Gastrocnemius medialis (tissue), 4 donors: ENCODE data around the gene CDK3. TPM values are rescaled to one million over a fixed set of nuclear protein-coding genes. Genes with fewer than 3 reads are reported as not detected.

ENCODE experiments used
- ATAC-seq, 2 donors: fragments of 150-250 bp; one replicate each; pipeline ENCODE4 v1.9.1; 2016
- DNase-seq, 2 donors: peaks; one replicate each; pipeline ENCODE4 v3.0.0-alpha.2; 2019
- H3K27ac ChIP-seq, 4 donors: fragments of 200-600 bp; sonication (generic); 1 replicate in 1 of 4; 2 replicates in 3 of 4; pipeline ENCODE4 v1.5.1; 2016 to 2018; ENCODE audit warnings: mild to moderate bottlenecking in 2 of 4, moderate library complexity in 1 of 4
- H3K27me3 ChIP-seq, 3 donors: fragments of 200-600 bp; sonication (generic) in 2 of 3; 1 replicate in 1 of 3; 2 replicates in 2 of 3; pipeline versions ENCODE4 v1.5.1 to v1.6.0; 2016 to 2019; ENCODE audit warnings: mild to moderate bottlenecking in 1 of 3, moderate library complexity in 1 of 3
- H3K36me3 ChIP-seq, 2 donors: fragments of 200-600 bp; sonication (generic) in 1 of 2; one replicate each; pipeline ENCODE4 v1.5.1; 2017 to 2018
- H3K4me1 ChIP-seq, 2 donors: fragments of 200-600 bp; sonication (generic) in 1 of 2; one replicate each; pipeline ENCODE4 v1.5.1; 2016 to 2017; ENCODE audit warnings: mild to moderate bottlenecking in 2 of 2
- H3K4me3 ChIP-seq, 4 donors: fragments of 200-600 bp; sonication (generic) in 3 of 4; 1 replicate in 1 of 4; 2 replicates in 3 of 4; pipeline ENCODE4 v1.5.1; 2016 to 2019; ENCODE audit warnings: mild to moderate bottlenecking in 2 of 4
- H3K9me3 ChIP-seq, 3 donors: fragments of 200-600 bp; sonication (generic) in 2 of 3; 1 replicate in 1 of 3; 2 replicates in 2 of 3; pipeline ENCODE4 v1.5.1; 2016 to 2019
- POLR2A ChIP-seq, 2 donors: fragments of 450-650 bp; IDR thresholded peaks; one replicate each; pipeline ENCODE4 v1.6.1; 2017; ENCODE audit warnings: antibody characterized with exemption in 2 of 2, mild to moderate bottlenecking in 2 of 2, moderate library complexity in 2 of 2
- in situ Hi-C, 4 donors: fragments of 200-750 bp; cut with MboI; loops; one replicate each; pipeline versions ENCODE4 v1.15.0 to v1.8.0; 2017; ENCODE audit warnings: low sequenced_read_pairs in 4 of 4
- intact Hi-C: fragments of 100-400 bp; cut with DNase I; formaldehyde crosslinking; loops from one replicate; pipeline ENCODE4 v1.15.1; 2023; ENCODE audit warnings: low total_unique reads
- total RNA-seq, 4 donors: library from RNA; depleted of rRNA; stranded (reverse); fragments of >200 nt; gene quantifications; one replicate each; pipeline versions ENCODE4 v1.1.0 to v1.2.3, GENCODE V29; 2016
- TF ChIP-seq, protein P1 (sequence below), 5 experiments: fragments of 450-650 bp in 3 of 5; fragments of 200-600 bp in 2 of 5; sonication (generic) in 2 of 5; IDR thresholded peaks in 4 of 5; conservative IDR thresholded peaks in 1 of 5; 1 replicate in 4 of 5; 2 replicates in 1 of 5; pipeline ENCODE4 v1.5.1; 2016 to 2019; ENCODE audit warnings: antibody characterized with exemption in 5 of 5, mild to moderate bottlenecking in 3 of 5, moderate library complexity in 3 of 5

The CDK3 gene
- total RNA-seq, 4 donors from 2014 or later: 0.33 to 1.8 (median 1.1) TPM

DNA sequence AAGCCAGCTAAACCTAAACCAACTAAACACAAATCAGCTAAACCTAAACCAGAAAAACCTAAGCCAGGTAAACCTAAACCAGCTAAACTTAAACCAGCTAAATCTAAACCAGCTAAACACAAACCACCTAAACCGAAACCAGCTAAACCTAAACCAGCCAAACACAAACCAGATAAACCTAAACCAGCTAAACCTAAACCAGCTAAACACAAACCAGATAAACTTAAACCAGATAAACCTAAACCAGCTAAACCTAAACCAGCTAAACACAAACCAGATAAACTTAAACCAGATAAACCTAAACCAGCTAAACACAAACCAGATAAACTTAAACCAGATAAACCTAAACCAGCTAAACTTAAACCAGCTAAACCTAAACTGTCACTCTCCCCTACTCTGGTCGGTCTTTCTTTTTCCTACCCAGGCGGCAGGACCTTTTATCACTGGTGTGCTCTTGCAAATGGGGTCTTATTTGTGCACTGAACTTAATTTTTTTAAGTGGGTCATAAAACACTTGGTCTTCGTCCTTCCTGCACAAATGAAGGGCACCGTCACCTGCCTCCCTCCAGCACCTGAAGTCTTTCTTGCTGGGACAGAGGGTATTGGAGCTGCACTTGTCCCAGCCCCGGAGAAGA lies 19.3 kb downstream of the CDK3 start:
- DNase-seq: no peak
- intact Hi-C loops: no loop called here
- Histone ChIP-seq H3K4me3 (no peak overlapping the region), H3K4me1 (no peaks in the 10 kb centered on the region), H3K27ac (no peak overlapping the region), H3K27me3 (no peaks in the 10 kb centered on the region), H3K36me3 (no peaks in the 10 kb centered on the region), H3K9me3 (no peaks in the 10 kb centered on the region)
- in situ Hi-C loops: loop anchor here in 1 of 4 donors (10.0 kb wide), 1 partner anchor 275 kb away; no protein-coding TSS in a partner anchor
- ATAC-seq: no peak
- TF ChIP-seq POLR2A (IDR thresholded peaks at IDR 0.05): no peak
- TF ChIP-seq, protein P1, sequence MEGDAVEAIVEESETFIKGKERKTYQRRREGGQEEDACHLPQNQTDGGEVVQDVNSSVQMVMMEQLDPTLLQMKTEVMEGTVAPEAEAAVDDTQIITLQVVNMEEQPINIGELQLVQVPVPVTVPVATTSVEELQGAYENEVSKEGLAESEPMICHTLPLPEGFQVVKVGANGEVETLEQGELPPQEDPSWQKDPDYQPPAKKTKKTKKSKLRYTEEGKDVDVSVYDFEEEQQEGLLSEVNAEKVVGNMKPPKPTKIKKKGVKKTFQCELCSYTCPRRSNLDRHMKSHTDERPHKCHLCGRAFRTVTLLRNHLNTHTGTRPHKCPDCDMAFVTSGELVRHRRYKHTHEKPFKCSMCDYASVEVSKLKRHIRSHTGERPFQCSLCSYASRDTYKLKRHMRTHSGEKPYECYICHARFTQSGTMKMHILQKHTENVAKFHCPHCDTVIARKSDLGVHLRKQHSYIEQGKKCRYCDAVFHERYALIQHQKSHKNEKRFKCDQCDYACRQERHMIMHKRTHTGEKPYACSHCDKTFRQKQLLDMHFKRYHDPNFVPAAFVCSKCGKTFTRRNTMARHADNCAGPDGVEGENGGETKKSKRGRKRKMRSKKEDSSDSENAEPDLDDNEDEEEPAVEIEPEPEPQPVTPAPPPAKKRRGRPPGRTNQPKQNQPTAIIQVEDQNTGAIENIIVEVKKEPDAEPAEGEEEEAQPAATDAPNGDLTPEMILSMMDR (IDR thresholded peaks at IDR 0.05 in 4 of 5, conservative IDR thresholded peaks at IDR 0.05 in 1 of 5): no peak

DNA sequence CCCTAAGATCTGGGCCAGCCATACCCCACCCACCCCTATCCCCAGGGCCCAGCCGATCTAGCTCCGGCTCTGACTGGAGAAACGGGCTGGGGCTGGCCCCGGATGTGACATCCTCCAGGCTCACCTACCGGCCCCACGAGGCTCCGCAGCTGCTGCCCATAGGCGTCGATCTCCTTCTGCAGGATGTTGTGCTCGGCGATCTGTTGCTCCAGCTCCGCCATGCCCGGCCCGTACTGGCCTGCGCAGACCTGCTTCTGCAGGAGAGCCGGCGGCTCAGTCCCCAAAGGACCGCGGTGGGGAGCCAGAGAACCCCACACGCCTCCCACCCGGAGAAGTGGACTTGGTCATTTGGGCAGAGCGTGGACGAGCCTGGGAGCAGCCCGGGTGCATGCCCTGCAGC lies 21.6 kb downstream of the CDK3 start:
- Histone ChIP-seq H3K27me3 (no peaks in the 10 kb centered on the region), H3K27ac (no peak overlapping the region), H3K36me3 (no peaks in the 10 kb centered on the region), H3K4me3 (no peak overlapping the region), H3K9me3 (no peaks in the 10 kb centered on the region), H3K4me1 (no peaks in the 10 kb centered on the region)
- TF ChIP-seq, protein P1 (IDR thresholded peaks at IDR 0.05 in 4 of 5, conservative IDR thresholded peaks at IDR 0.05 in 1 of 5): no peak
- no peak for TF ChIP-seq POLR2A (IDR thresholded peaks at IDR 0.05)
- in situ Hi-C loops (no loop called here), intact Hi-C loops (no loop called here)
- DNase-seq: no peak
- ATAC-seq: no peak

DNA sequence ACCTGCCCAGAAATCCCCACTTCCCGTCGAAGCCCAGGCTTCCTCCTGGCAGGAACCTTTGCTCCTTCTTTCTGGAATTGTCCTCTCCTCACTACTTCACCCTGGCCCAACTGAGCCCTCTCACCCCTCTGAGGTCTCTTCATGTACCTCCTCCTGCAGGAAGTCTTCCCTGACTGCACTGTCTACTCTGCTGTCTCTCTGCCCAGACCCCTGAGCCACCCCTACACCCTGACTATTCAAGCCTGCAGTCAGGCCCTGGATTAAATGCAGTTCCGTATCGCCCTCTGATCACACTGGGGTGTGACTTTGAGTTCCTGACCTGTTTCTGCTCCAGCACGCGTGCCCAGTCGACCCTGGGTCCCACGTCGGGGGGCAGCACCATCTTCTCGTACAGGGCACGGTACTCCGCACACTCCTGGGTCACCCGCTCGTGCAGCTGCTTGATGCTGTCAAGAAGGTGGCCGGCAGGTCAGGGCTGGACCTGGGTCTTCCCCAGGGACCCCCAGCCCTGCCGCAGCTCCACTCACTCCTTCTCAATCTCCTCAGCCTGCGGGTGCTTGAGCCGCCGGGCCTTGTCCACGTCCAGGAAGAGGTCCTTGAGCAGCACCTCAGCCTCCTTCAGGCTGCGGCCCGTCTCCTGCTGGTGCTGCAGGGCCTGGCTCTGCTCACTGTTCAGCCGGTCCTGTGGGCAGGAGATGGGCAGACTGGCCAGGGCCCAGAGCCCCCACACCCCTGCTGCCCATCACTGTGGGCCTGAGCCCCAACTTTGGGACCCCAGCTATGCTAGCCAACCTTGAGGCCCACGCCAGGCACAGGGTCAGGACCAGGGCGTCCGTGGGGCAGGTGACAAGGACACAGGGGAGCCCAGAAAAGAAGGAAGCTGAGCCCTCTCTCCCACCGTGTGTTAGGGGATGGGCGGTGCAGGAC lies 22.6 kb downstream of the CDK3 start:
- DNase-seq (no peak), ATAC-seq (no peak)
- Histone ChIP-seq H3K27me3 (no peaks in the 10 kb centered on the region), H3K4me1 (no peaks in the 10 kb centered on the region), H3K36me3 (no peaks in the 10 kb centered on the region), H3K9me3 (no peaks in the 10 kb centered on the region), H3K4me3 (no peak overlapping the region), H3K27ac (no peak overlapping the region)
- TF ChIP-seq, protein P1 (IDR thresholded peaks at IDR 0.05 in 4 of 5, conservative IDR thresholded peaks at IDR 0.05 in 1 of 5): no peak
- no peak for TF ChIP-seq POLR2A (IDR thresholded peaks at IDR 0.05)
- intact Hi-C loops: no loop called here
- in situ Hi-C loops: no loop called here

DNA sequence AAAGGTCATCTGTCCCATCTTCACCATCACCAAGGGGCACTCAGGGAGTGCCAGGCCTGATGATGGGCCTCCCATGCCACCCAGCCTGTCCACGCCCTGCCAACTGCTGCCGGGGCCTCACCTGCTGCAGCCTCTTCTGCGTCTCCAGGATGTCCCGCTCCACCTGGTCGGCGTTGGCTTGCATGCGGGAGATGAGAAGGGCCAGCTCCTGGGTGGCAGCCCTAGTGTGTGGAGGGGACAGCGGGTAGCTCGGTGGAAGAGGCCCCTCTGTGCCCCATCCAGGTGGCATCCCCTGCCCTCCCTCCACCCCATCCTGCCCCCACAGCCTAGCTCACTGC lies 23.2 kb downstream of the CDK3 start:
- no peak overlapping the region for H3K4me3 ChIP-seq
- no peak for DNase-seq

More for the DNA sequence above, 23.2 kb downstream of the CDK3 start:
- H3K27ac ChIP-seq: no peak overlapping the region
- H3K4me1 ChIP-seq: no peaks in the 10 kb centered on the region
- no peaks in the 10 kb centered on the region for H3K27me3 ChIP-seq
- TF ChIP-seq POLR2A (IDR thresholded peaks at IDR 0.05): no peak
- TF ChIP-seq, protein P1 (IDR thresholded peaks at IDR 0.05 in 4 of 5, conservative IDR thresholded peaks at IDR 0.05 in 1 of 5): no peak
- ATAC-seq: no peak
- H3K9me3 ChIP-seq: no peaks in the 10 kb centered on the region
- no peaks in the 10 kb centered on the region for H3K36me3 ChIP-seq
- intact Hi-C loops (no loop called here), in situ Hi-C loops (no loop called here)
